Femur (tissue), 1 donor: ENCODE data around the gene GALNT15.

Experiments used
- DNase-seq: peaks from one replicate; pipeline ENCODE4 v3.0.0-alpha.2; 2017

The GALNT15 gene

GRCh38 chr3:16255726-16256125 lies 81.2 kb downstream of the GALNT15 start:
- no peak for DNase-seq

GRCh38 chr3:16257309-16257708 lies 82.8 kb downstream of the GALNT15 start:
- no peak for DNase-seq

GRCh38 chr3:16258177-16258576 lies 83.7 kb downstream of the GALNT15 start:
- DNase-seq, result no peak

- DNase-seq, result no peak
Measured at GRCh38 chr3:16258866-16259265, 84.4 kb downstream of the GALNT15 start.

- no peak for DNase-seq
Measured at GRCh38 chr3:16260046-16260445, 85.6 kb downstream of the GALNT15 start.

- no peak for DNase-seq
Measured at GRCh38 chr3:16262174-16262573, 87.7 kb downstream of the GALNT15 start.

GRCh38 chr3:16264174-16264707 lies 89.8 kb downstream of the GALNT15 start:
- peak; percentile 36 for DNase-seq

- peak; percentile 100 for DNase-seq
Measured at GRCh38 chr3:16264708-16265454, 90.4 kb downstream of the GALNT15 start, which contains the start of the genes DPH3 and OXNAD1. Gene DPH3, minus strand, starts transcription at chr3:16264943. Its CDS starts 67 bp downstream, at chr3:16264876. Gene OXNAD1, plus strand, starts transcription at chr3:16265212. Its CDS starts 5,741 bp downstream, at chr3:16270953.

GRCh38 chr3:16265455-16265786 lies 90.9 kb downstream of the GALNT15 start:
- no peak for DNase-seq

GRCh38 chr3:16266714-16267113 lies 92.2 kb downstream of the GALNT15 start:
- DNase-seq, result no peak

GRCh38 chr3:16270855-16271254 lies 96.4 kb downstream of the GALNT15 start:
- no peak for DNase-seq

- DNase-seq, result no peak
Measured at GRCh38 chr3:16272588-16272987, 98.1 kb downstream of the GALNT15 start.

- no peak for DNase-seq
Measured at GRCh38 chr3:16273867-16274266, 99.4 kb downstream of the GALNT15 start.

GRCh38 chr3:16277471-16277870 lies 103.0 kb downstream of the GALNT15 start:
- DNase-seq, result no peak

GRCh38 chr3:16279010-16279801 lies 104.7 kb downstream of the GALNT15 start:
- no peak for DNase-seq

- no peak for DNase-seq
Measured at GRCh38 chr3:16280671-16281070, 106.2 kb downstream of the GALNT15 start.
